ENCODE measurements around the gene SMPD2.

Gene SMPD2
- long read RNA-seq, transcript SMPD2-201 (10 exons, 1,645 nt), result major isoform, 43 of 69 reads
- long read RNA-seq, partial matches to known transcripts, result 1 of 69 reads
- long read RNA-seq, other reads (novel, unspliced or antisense), result 25 of 69 reads

GRCh38 chr6:109440331-109441068, at the start of gene SMPD2, which contains the start of gene PPIL6:
Gene SMPD2 (plus strand): TSS chr6:109440724. CDS start chr6:109441122, 398 bp downstream.
Gene PPIL6 (minus strand): TSS chr6:109440628. CDS start chr6:109440590, 38 bp downstream.
- H3K4me3 ChIP-seq (replicated peaks; ENCODE audit: insufficient read depth, low read length), result peak within 1 kb of the TSS; percentile 80
- TF ChIP-seq REST (IDR thresholded peaks at IDR 0.05; ENCODE audit: insufficient replicate concordance, low read depth) (no peak), SPI1 (IDR thresholded peaks at IDR 0.05; ENCODE audit: borderline replicate concordance, low read depth) (no peak), CTCF (IDR thresholded peaks at IDR 0.05; ENCODE audit: insufficient read depth, low read length) (no peak), POLR2AphosphoS5 (IDR thresholded peaks at IDR 0.05; ENCODE audit: low read depth) (no peak), GABPA (IDR thresholded peaks at IDR 0.05; ENCODE audit: low read depth) (no peak)
- H3K27ac ChIP-seq (replicated peaks), result peak within 1 kb of the TSS; percentile 75
- DNase-seq (ENCODE audit: low read depth in 1 of 2, low spot score in 1 of 2), result peak; percentile 68 to 74
- H3K27me3 ChIP-seq (ENCODE audit: insufficient read depth, poor library complexity, severe bottlenecking), result no peaks in the 10 kb centered on the region

GRCh38 chr6:109393157-109393885, 47.2 kb upstream of the SMPD2 start:
- no peak overlapping the region for H3K27ac ChIP-seq (replicated peaks)
- H3K4me3 ChIP-seq (replicated peaks; ENCODE audit: insufficient read depth, low read length), result no peak overlapping the region
- no peak for DNase-seq (ENCODE audit: low read depth in 1 of 2, low spot score in 1 of 2)
- H3K27me3 ChIP-seq (ENCODE audit: insufficient read depth, poor library complexity, severe bottlenecking), result no peaks in the 10 kb centered on the region
- no peak for TF ChIP-seq GABPA (IDR thresholded peaks at IDR 0.05; ENCODE audit: low read depth)
- TF ChIP-seq CTCF (IDR thresholded peaks at IDR 0.05; ENCODE audit: insufficient read depth, low read length), result no peak
- no peak for TF ChIP-seq SPI1 (IDR thresholded peaks at IDR 0.05; ENCODE audit: borderline replicate concordance, low read depth)

- TF ChIP-seq GABPA (IDR thresholded peaks at IDR 0.05; ENCODE audit: low read depth), result no peak
- TF ChIP-seq REST (IDR thresholded peaks at IDR 0.05; ENCODE audit: insufficient replicate concordance, low read depth), result no peak
- TF ChIP-seq CTCF (IDR thresholded peaks at IDR 0.05; ENCODE audit: insufficient read depth, low read length), result no peak
- no peak for TF ChIP-seq SPI1 (IDR thresholded peaks at IDR 0.05; ENCODE audit: borderline replicate concordance, low read depth)
- no peak for TF ChIP-seq POLR2AphosphoS5 (IDR thresholded peaks at IDR 0.05; ENCODE audit: low read depth)
These were observed 46.6 kb upstream of the SMPD2 start for GRCh38 chr6:109393886-109394281.

More at GRCh38 chr6:109393886-109394281, 46.6 kb upstream of the SMPD2 start:
- no peak overlapping the region for H3K27ac ChIP-seq (replicated peaks)
- H3K27me3 ChIP-seq (ENCODE audit: insufficient read depth, poor library complexity, severe bottlenecking), result no peaks in the 10 kb centered on the region
- no peak for DNase-seq (ENCODE audit: low read depth in 1 of 2, low spot score in 1 of 2)
- H3K4me3 ChIP-seq (replicated peaks; ENCODE audit: insufficient read depth, low read length), result no peak overlapping the region

All from HL-60 (cell line).